SIG-M5 treated with dmso at 0.1 percent for 504 hours (cell line): Measurements from ENCODE around the gene C1orf159.
"Not testable (repeated sequence)": the region's sequence is repeated elsewhere in the genome, so short reads cannot be mapped to it uniquely, and the experiment has no call there.

ENCODE experiments used
- DNase-seq: peaks from one replicate; lab custom pipeline; 2025; ENCODE audit not compliant: unreplicated experiment; lab: John Stamatoyannopoulos, UW

C1orf159 gene

GRCh38 chr1:1150100-1150499 lies 34.2 kb upstream of the C1orf159 start:
- no peak for DNase-seq

- no peak for DNase-seq
Measured at GRCh38 chr1:1149416-1149815, 33.5 kb upstream of the C1orf159 start.

- no peak for DNase-seq
Measured at GRCh38 chr1:1148569-1148968, 32.7 kb upstream of the C1orf159 start.

GRCh38 chr1:1148061-1148460 lies 32.2 kb upstream of the C1orf159 start:
- DNase-seq: no peak

- DNase-seq: no peak
Measured at GRCh38 chr1:1146596-1146995, 30.7 kb upstream of the C1orf159 start.

- no peak for DNase-seq
Measured at GRCh38 chr1:1146026-1146425, 30.1 kb upstream of the C1orf159 start.

- DNase-seq: no peak
Measured at GRCh38 chr1:1145547-1145914, 29.6 kb upstream of the C1orf159 start.

GRCh38 chr1:1144843-1145546 lies 29.1 kb upstream of the C1orf159 start:
- DNase-seq: no peak

- DNase-seq: no peak
Measured at GRCh38 chr1:1144122-1144842, 28.4 kb upstream of the C1orf159 start.

GRCh38 chr1:1143636-1144035 lies 27.7 kb upstream of the C1orf159 start:
- no peak for DNase-seq

- DNase-seq: no peak
Measured at GRCh38 chr1:1142844-1143243, 27.0 kb upstream of the C1orf159 start.

GRCh38 chr1:1142352-1142751 lies 26.5 kb upstream of the C1orf159 start:
- DNase-seq: not testable (repeated sequence)

- no peak for DNase-seq
Measured at GRCh38 chr1:1141911-1142250, 26.0 kb upstream of the C1orf159 start.

GRCh38 chr1:1141244-1141910 lies 25.5 kb upstream of the C1orf159 start:
- DNase-seq: no peak

- DNase-seq: no peak
Measured at GRCh38 chr1:1140673-1141072, 24.8 kb upstream of the C1orf159 start.

GRCh38 chr1:1137256-1138045 lies 21.6 kb upstream of the C1orf159 start:
- no peak for DNase-seq

- DNase-seq: no peak
Measured at GRCh38 chr1:1136547-1137230, 20.8 kb upstream of the C1orf159 start.

GRCh38 chr1:1135339-1136136 lies 19.6 kb upstream of the C1orf159 start:
- no peak for DNase-seq

- DNase-seq: no peak
Measured at GRCh38 chr1:1134300-1134970, 18.5 kb upstream of the C1orf159 start.
